ENCODE data around the gene CACNB3. TPM values are rescaled to one million over a fixed set of nuclear protein-coding genes. Genes with fewer than 3 reads are reported as not detected.

The CACNB3 gene
- total RNA-seq: 41.6 TPM

DNA sequence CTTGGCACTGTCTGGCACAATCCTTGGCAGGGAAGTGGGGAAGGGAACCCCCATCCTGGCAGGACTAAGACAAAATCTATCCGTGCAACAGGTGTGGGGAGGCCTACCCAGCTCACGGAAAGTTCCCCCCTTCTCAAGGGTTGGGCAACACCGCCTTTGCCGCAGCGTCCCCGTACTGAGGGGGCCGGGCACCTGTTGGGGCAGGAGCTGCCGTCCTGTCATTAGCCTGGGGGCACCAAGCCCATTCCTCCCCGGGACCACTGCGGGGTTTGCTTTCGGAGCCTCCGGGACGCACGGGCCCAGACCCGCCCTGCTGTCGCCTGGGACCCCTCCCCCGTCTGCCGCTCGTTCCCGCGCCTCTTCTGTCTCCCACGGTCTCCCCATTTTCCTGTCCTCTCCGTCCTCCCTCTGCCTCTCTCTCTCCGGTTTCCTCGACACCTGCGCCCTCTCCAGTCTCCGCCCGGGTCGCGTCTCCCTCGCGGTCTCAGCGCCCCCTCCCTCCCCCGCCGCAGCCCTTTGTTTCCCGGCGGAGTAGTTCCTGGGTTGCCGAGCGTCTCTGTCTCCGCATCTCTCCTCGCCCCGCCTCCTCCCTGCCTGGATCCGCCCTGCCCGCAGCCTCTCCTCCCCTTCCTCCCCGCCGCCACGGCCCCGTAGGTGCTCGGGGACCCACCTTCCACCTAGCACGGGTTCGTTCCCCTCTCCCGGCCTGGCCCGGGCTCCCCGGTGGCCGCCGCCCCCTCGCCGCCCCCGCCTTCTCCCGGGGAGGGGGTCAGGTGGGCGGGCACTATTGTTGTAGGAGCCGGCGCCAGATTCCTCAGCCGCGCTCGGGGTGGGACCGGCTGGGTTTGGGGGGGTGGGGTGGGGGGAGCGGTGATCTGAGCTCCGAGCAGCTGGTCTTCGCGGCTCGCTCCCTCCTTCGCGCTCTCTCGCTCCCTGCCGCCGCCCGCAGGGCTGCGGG is at the start of gene CACNB3:
Gene CACNB3 (plus strand): TSS at position 624 of the 958 bp plus-strand sequence. CDS start 434 bp downstream, outside the sequence.
- DNase-seq (ENCODE audit: low spot score in 2 of 2) (peak; percentile 62 to 65), FAIRE-seq (no peak)

DNA sequence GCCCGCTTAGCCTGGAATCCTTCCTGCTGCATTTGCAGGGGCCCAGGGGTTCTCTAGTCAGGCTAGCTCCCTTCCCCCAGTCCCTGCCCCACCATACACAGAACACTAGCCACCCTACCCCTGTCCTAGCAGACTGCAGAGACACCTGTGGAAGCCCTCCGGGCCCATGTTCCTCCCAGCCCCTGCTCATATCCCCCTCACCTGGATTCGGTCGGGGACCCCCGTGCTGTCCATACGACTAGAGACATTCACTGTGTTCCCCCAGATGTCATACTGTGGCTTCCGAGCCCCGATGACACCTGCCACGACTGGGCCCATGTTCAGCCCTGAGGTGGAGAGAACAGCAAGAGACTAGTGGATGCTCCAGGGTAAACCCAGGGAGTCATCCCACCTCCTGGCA is 49.6 kb upstream of the CACNB3 start:
- FAIRE-seq (no peak), DNase-seq (ENCODE audit: low spot score in 2 of 2) (no peak)

DNA sequence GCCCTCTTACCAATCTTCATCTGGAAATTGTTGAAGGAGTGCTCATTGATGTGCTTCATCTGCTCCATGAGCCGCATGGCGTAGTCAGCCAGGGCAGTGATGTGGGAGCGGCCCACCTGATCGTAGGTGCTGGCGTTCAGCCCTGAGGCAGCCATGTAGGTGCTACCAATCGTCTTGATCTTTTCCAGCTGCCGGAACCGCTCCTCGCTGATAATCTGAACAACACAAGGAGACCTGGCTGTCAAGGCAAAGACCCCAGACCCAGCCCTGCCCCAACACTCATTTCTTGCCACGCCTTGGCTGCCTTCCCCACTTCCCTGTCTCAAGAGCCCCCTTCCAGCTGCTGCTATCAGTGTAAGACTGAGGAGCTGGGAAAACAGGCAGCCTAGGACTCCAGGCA is 47.5 kb upstream of the CACNB3 start:
- DNase-seq (ENCODE audit: low spot score in 2 of 2) (no peak), FAIRE-seq (no peak)

DNA sequence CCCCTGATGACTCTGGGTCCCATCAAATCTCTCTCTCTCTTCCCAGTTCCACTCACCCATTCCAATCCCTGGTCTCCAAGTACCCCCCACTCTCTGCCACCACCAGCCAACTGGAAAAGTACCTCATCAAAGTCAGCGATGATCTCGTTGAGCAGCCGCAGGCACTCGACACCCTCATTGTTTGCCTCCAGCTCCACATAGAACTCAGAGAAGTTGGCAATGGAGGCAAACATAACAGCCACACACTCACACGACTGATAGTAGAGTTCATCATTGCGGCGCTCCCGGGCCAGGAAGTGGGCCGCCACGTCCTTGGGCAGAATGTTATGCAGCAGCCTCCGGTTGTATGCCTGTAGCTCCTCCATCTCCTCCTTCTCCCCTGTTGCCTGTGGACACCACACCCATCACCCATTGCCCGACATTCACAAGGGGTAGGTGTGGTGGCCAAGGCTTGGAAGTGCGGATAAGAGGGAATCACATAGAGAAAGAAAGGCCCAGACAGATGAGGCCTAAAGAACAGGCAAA is 46.6 kb upstream of the CACNB3 start:
- DNase-seq (ENCODE audit: low spot score in 2 of 2) (no peak), FAIRE-seq (no peak)

DNA sequence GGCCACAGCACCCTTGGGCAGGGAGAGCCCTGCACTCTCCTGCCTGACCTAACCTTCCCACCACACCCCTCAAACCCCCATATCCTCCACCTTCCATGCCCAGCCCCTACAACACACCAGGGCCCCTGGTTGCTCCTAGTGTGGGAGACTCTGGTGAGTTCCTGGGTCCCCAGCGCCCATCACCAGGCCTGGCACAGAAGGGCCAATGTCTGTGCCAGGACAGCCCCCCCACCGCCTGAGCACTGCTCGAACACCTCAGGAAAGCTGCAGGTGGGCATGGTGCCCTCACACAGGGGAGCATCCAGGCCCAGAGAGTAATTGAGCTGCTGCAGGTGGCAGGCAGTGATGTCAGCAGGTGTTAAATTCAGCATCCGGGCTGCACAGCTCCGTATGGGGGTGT is 44.6 kb upstream of the CACNB3 start:
- DNase-seq (ENCODE audit: low spot score in 2 of 2) (no peak), FAIRE-seq (no peak)

DNA sequence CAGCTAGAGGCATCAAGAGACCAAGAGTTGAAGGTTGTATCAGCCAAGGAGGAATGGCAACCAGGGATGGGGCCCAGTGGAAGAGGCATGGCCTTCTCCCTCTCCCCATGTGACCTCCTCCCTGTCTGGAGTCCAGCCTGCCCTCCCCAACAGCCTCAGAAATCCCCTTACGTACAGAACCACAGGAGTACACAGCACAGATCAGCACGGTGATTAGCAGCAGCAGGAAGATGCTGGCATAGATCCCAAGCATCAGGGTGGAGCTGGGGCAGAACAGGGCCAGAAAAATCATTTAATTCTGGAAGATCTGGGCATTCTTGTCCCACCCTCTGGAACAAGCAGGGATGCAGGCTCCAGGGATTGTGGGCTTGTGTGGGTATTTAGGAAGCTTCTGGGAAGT is 43.8 kb upstream of the CACNB3 start:
- no peak for FAIRE-seq
- DNase-seq (ENCODE audit: low spot score in 2 of 2): no peak

DNA sequence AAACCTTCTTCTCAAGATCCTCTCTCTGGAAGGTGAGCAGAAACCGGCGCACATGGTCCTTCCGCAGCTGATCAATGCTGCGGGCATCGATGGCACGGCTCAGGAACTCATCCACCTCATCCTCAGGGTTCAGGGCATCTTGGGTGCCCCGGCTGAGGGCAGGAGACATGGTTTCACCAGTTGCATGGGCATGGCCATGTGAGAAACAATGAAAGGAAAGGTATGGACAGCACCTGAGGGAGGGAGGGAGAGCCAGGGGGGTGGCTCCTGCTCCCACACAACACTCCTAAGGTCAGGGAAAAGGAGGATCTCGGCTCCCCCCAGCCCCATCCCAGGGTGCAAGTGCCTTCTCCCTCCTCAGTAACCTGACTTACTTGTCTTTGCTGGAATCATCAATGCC is 43.0 kb upstream of the CACNB3 start:
- DNase-seq (ENCODE audit: low spot score in 2 of 2) (no peak), FAIRE-seq (no peak)

DNA sequence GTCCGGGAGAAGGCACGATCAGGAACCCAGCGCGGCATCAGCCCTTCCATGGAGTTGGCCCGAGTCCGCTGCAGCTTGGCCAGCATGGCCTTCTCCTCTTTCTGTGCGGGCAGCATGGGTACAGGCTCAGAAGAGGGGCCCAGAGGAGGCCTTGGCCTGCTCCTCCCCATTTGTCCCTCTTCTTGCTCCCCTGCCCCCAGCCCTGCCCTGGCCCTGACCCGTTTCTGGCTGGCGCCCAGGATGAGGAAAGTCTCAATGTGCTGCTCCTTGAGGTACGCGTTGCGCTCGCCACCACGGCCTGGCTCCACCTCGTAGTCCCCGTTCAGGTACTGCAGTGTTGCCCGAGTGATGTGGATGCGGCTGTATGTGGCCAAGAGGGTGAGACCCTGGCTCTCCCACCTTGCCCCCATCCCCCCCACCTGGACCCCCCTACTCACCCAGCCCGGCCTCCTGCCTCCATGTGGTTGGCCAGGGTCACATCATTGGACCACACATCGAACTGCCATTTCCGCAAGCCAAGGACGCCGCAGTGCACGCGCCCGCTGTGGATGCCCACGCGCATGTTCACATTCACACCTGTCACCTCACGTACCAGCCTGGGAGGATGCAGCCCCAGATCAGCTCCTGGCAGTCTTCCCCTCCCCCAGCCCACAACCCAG is 42.2 kb upstream of the CACNB3 start:
- DNase-seq (ENCODE audit: low spot score in 2 of 2) (no peak), FAIRE-seq (no peak)

DNA sequence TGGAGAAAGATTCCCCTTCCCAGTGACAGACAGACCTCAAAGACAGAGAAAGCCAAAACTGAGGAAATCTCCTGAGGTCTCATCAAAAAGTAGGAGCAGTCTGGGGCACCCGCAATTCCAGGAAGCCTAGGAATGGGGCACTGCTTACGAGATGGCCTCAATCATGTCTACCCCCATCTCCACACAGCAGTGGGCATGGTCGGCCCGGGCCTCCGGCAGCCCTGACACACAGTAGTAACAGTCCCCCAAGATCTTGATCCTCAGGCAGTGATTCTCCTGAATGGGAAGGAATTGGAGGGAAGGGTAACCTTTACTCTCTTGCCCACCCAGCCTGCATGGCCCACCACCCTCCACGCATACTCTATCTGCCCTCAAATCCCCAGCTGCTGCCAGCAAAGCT is 41.3 kb upstream of the CACNB3 start:
- DNase-seq (ENCODE audit: low spot score in 2 of 2): no peak
- no peak for FAIRE-seq

DNA sequence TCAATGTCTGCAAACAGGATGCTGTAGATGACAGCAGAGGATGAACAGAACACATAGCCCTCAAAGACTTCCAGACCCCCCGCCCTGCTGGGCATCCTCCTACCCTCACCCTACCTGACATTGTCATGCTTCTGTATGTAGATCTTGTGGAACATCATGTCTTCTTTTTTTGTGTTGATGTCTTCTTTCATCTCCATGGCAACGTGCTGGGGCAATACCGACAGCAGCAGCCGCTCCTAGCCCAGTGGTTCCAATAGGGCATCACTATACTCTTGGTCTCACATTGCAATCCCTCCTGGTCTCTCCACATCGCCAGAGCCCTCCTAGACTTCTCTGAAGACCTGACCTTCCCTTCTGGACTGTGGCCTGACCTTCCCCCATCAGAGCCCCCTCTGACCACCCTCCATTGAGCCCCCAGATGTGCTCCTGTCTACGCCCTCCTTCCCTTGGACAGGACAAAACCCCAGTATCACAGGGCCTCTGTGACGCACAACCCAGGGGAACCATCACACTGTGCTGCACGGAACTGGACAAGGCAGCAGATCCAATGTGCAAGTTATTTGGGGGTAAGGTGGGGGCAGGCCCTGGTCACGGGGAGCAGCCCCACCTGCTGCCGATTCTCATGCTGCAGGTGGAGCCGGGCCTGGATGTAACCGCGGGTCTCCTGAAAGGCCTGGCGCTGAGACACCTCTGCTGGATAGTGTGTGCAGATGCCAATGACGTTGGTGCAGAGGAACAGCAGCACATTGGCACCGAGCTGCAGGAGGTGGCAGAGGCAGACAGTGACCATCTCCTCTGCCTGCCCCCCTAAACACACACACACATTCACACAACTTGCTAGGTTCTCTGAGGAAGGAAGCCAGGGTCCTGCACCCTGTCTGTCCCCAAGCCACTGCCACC is 40.5 kb upstream of the CACNB3 start:
- FAIRE-seq: no peak
- no peak for DNase-seq (ENCODE audit: low spot score in 2 of 2)

DNA sequence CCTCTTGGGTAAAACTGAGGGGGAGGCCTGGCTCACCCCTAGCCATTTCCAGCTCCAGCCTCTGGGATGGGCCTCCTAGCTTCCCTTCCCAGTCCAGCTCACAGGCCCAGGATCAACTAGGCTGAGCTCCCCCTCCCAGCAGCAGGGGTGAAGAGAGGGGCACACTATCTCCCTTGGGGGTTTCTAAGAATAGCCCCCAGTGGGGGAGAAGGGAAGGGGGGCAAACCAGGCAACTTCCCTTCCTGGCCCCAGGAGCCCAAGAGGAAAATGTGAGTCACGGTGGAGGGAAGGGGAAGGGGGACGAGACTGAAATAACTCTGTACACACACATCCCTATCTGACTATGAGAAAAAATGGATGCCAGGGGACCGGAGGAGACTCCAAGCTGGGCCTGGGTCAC is 38.4 kb upstream of the CACNB3 start:
- FAIRE-seq (no peak), DNase-seq (ENCODE audit: low spot score in 2 of 2) (peak; percentile 40 to 65)

DNA sequence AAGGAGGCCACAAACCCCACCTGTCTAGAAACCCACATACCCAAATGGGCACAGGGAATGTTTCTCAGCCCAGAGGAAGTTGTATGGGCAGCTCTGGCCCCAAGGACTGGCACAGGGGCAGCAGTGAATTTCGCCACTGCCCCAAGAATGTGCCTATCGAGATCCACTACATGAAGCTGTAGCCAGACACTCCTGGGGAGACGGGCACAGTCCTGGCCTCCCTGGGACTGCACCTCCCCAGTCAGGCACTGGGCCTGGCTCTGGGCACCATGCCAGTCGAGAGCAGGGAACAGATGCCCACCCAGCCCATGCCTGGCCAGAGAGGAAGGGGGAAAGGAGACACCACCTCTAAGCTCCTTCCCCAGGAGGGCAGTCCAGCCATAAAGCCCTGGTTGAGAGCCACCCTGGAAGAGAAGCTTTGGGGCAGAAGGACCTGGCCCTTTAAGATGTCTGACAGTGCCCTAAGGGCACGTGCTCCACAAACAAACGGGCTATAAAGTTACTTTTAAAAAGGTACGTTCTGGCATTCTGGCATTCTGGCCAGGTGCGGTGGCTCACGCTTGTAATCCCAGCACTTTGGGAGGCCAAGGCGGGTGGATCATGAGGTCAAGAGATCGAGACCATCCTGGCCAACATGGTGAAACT is 37.8 kb upstream of the CACNB3 start:
- DNase-seq (ENCODE audit: low spot score in 2 of 2): no peak
- no peak for FAIRE-seq

DNA sequence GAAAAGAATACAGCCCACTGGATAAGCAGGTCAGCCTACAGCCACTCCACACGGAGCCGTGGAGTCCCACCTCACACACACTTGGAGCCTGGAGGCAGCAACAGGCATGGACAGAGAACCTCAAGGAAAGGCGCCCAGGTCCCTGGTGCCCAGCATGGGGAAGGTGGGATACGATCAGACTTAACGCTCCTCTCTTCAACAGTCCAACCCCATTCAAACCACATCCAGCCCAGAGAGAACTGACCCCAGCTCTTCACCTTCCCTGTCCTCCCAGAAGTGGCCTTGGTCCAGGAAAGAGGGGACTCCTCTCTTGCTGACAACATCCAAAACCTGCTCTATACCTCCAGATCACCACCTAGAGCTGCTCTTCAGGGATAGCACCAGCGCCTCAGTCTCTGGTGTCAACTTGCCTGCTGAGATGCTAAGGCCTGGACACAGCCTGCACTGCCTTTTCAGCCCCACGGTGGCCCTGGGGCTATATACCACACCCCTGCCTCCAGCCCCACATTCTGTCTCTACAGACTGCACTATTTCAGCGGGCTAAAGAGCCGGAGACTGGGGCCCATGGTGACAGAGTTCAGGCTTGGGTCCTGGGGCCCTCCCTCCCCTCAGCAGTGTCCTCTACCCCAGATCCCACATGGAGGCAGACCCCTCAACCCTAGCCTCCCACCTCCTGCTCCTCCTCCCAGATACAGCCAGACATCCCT is 36.4 kb upstream of the CACNB3 start:
- FAIRE-seq: no peak
- no peak for DNase-seq (ENCODE audit: low spot score in 2 of 2)

DNA sequence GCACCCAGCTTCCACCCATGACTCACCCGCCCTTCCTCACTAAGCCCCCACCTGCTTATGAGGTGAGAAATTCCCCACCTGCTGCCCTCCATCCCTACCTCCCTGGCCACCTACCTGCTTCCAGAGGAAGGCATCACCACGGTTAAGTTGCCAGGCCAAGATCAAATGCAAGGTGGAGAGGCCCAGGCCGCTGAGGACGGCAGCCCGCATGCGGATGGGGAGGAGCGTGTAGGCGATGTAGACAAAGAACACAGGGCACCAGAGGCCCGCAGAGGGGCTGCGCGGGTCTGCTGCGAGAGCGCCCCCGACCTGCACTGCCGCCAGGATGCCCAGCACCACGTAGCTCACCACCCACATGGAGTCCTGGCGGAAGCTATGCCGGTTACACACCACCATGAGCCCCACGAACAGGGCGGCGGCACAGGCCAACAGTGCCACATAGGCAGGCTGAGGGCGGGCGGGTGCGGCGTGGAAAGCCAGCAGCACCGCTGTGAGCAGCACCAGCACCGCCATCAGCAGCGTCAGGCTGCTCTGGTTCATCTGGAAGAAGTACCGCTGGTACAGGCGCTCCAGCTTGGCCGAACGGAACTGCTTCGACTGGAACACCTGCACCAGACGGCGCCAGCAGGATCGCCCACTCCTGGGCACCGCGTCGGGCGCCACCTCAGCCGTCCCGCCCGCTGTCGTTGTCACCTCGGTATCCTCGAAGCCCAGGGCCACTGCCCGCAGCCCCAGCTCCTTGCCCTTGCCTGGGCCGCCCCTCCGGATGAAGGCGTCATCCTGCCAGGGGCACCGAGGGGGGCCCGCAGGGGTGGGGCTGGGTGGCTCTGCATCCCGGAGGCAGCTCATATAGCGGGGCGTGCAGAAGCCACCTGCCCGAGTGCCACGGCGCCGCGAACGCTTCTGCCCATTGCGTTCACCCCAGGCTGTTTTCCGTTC is 35.6 kb upstream of the CACNB3 start:
- DNase-seq (ENCODE audit: low spot score in 2 of 2): no peak
- FAIRE-seq: no peak

DNA sequence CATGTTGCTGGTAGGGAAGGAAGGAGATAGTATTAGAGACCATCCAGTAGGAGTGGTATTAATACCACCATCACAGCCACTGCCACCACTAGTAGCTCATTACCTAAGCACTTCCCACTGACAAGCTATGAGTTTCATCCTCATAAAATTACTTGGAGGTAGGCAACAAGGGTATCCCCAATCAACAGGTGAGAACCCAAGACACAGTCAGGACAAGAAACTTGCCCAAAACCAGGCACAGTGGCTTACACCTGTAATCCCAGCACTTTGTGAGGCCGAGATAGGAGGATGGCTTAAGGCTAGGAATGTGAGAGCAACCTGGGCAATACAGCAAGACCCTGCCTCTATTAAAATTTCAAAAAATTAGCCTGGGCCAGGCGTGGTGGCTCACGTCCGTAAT is 34.9 kb upstream of the CACNB3 start:
- no peak for DNase-seq (ENCODE audit: low spot score in 2 of 2)
- FAIRE-seq: no peak

DNA sequence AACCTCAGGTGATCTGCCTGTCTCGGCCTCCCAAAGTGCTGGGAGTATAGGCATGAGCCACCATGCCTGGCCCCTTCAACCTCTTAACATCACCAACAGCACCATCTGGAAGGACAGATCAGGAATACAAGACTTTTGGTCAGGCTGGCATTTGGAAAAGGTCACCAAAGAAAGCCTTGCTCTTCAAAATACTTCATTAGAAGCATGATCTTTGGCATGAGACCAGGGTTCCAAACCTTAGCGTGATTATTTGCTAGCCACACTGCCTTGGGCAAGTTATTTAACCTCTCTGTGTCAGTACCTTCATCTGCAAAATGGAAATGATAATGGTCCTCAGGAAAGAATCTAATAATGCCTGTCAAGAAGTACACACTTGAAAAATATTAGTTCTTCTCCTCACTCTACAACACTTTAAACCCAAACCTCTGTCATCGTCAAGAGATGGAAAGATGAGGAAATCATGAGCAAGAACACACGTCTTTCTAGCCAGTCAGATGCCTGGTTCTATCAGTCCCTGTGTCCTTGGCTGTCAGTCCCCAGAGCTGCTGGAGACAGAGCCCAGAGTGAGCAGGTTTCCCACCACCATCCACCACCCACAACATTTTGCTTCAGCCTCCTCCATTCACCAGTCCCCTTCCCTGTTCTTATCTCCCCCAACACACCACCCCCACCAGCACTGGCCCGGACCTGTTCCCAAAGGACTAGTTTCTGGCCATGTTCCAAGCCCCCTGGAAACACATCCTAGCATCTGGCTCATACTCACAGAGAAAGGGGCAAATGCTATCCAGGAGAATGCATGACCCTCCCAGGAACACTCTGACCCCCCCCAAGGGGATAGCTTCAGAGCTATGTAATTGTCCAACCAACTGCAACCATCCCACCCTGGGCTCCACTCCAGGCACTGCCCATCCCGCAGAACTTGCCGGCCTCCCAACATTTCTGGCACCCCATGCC is 31.4 kb upstream of the CACNB3 start:
- no peak for FAIRE-seq
- no peak for DNase-seq (ENCODE audit: low spot score in 2 of 2)
